Liver (tissue), 9 donors: Measurements from ENCODE around the gene CSTPP1. TPM values are rescaled to one million over a fixed set of nuclear protein-coding genes. Genes with fewer than 3 reads are reported as not detected.

ENCODE experiments used
- DNase-seq: peaks from one replicate; pipeline ENCODE4 v3.0.0-alpha.2; 2017; ENCODE audit warnings: low spot score
- H3K27ac ChIP-seq, 2 donors: one replicate each; pipeline ENCODE4 v1.7.0; 2013; ENCODE audit warnings: inconsistent platforms in 2 of 2, low read length in 2 of 2, control low read depth in 1 of 2, low read depth in 1 of 2, mild to moderate bottlenecking in 1 of 2
- H3K27me3 ChIP-seq, 4 donors: one replicate each; pipeline versions ENCODE4 v1.6.1 to v1.7.0; 2013; ENCODE audit warnings: low read length in 3 of 4, inconsistent platforms in 1 of 4, mild to moderate bottlenecking in 1 of 4, moderate library complexity in 1 of 4; ENCODE audit not compliant: control insufficient read depth in 4 of 4, insufficient read depth in 4 of 4
- H3K36me3 ChIP-seq, 4 donors: one replicate each; pipeline versions ENCODE4 v1.6.1 to v1.7.0; 2013; ENCODE audit warnings: low read length in 3 of 4, mild to moderate bottlenecking in 3 of 4, low read depth in 1 of 4, moderate library complexity in 1 of 4; ENCODE audit not compliant: control insufficient read depth in 4 of 4, insufficient read depth in 3 of 4
- H3K4me1 ChIP-seq, 4 donors: one replicate each; pipeline versions ENCODE4 v1.6.1 to v1.7.0; 2013; ENCODE audit warnings: low read length in 3 of 4, mild to moderate bottlenecking in 3 of 4, moderate library complexity in 1 of 4; ENCODE audit not compliant: control insufficient read depth in 4 of 4, insufficient read depth in 4 of 4
- H3K4me3 ChIP-seq, 3 donors: one replicate each; pipeline versions ENCODE4 v1.6.1 to v1.7.0; 2013; ENCODE audit warnings: low read length in 3 of 3, control low read depth in 1 of 3, low read depth in 1 of 3, mild to moderate bottlenecking in 1 of 3
- H3K9ac ChIP-seq, 2 donors: one replicate each; pipeline ENCODE4 v1.7.0; 2013; ENCODE audit warnings: low read length in 2 of 2, mild to moderate bottlenecking in 2 of 2, moderate library complexity in 2 of 2, control low read depth in 1 of 2, low read depth in 1 of 2
- H3K9me3 ChIP-seq, 4 donors: one replicate each; pipeline versions ENCODE4 v1.6.1 to v1.7.0; 2013; ENCODE audit warnings: low read length in 3 of 4; ENCODE audit not compliant: control insufficient read depth in 4 of 4
- ATF3 ChIP-seq: IDR thresholded peaks from 2 replicates; pipeline ENCODE4 v1.6.1; 2016; ENCODE audit warnings: antibody characterized with exemption
- CTCF ChIP-seq: fragments of 150-350 bp; IDR thresholded peaks from 2 replicates; pipeline ENCODE4 v1.5.1; 2017; ENCODE audit warnings: improper control_type of control experiment, low read depth, low read length; ENCODE audit not compliant: missing input control
- EGR1 ChIP-seq, 2 donors: IDR thresholded peaks; 2 replicates each; pipeline ENCODE4 v1.6.1; 2016 to 2018; ENCODE audit warnings: antibody characterized with exemption in 2 of 2, low read depth in 2 of 2
- FOXA1 ChIP-seq: IDR thresholded peaks from 2 replicates; pipeline ENCODE4 v1.6.1; 2016; ENCODE audit warnings: antibody characterized with exemption
- GABPA ChIP-seq, 2 donors: IDR thresholded peaks in 1 of 2; conservative IDR thresholded peaks in 1 of 2; 2 replicates each; pipeline ENCODE4 v1.6.1; 2016; ENCODE audit warnings: antibody characterized with exemption in 2 of 2, mild to moderate bottlenecking in 1 of 2, moderate library complexity in 1 of 2
- HNF4A ChIP-seq, 2 donors: conservative IDR thresholded peaks; 2 replicates each; pipeline ENCODE4 v1.6.1; 2016; ENCODE audit warnings: antibody characterized with exemption in 2 of 2, mild to moderate bottlenecking in 2 of 2
- HNF4G ChIP-seq: IDR thresholded peaks from 2 replicates; pipeline ENCODE4 v1.6.1; 2016; ENCODE audit warnings: antibody characterized with exemption
- MAX ChIP-seq: IDR thresholded peaks from 2 replicates; pipeline ENCODE4 v1.6.1; 2016; ENCODE audit warnings: antibody characterized with exemption
- NR2F2 ChIP-seq: IDR thresholded peaks from 2 replicates; pipeline ENCODE4 v1.6.1; 2016; ENCODE audit warnings: antibody characterized with exemption
- RAD21 ChIP-seq, 2 donors: IDR thresholded peaks; 2 replicates each; pipeline ENCODE4 v1.6.1; 2016; ENCODE audit warnings: antibody characterized with exemption in 2 of 2, mild to moderate bottlenecking in 2 of 2
- REST ChIP-seq: IDR thresholded peaks from 2 replicates; pipeline ENCODE4 v1.6.1; 2016; ENCODE audit warnings: antibody characterized with exemption, mild to moderate bottlenecking
- RXRA ChIP-seq, 2 donors: IDR thresholded peaks; 2 replicates each; pipeline ENCODE4 v1.6.1; 2017 to 2018; ENCODE audit warnings: antibody characterized with exemption in 2 of 2, mild to moderate bottlenecking in 1 of 2
- SP1 ChIP-seq: IDR thresholded peaks from 2 replicates; pipeline ENCODE4 v1.6.1; 2018; ENCODE audit warnings: antibody characterized with exemption, mild to moderate bottlenecking
- TAF1 ChIP-seq: conservative IDR thresholded peaks from 2 replicates; pipeline ENCODE4 v1.6.1; 2016; ENCODE audit warnings: antibody characterized with exemption, mild to moderate bottlenecking
- YY1 ChIP-seq: IDR thresholded peaks from 2 replicates; pipeline ENCODE4 v1.6.1; 2016; ENCODE audit warnings: antibody characterized with exemption, mild to moderate bottlenecking
- ZBTB33 ChIP-seq: IDR thresholded peaks from 2 replicates; pipeline ENCODE4 v1.6.1; 2016; ENCODE audit warnings: antibody characterized with exemption
- WGBS: extraction: QIAGEN DNeasy Blood & Tissue Kit; methylation state at CpG from one replicate; pipeline ENCODE4 v1.1.7; 2013; 5-methylcytosine and 5-hydroxymethylcytosine counted together
- polyA plus RNA-seq, 2 donors: library from polyadenylated mRNA; stranded (reverse) in 1 of 2; unstranded in 1 of 2; fragments of 200-250 nt in 1 of 2; fragments of >200 nt in 1 of 2; fragmentation: Nextera tagmentation in 1 of 2; extraction: Ambion mirVana in 1 of 2; gene quantifications; one replicate each; pipeline versions ENCODE4 v1.2.1 to v1.2.3, GENCODE V29; 2013 to 2015
- total RNA-seq, 2 donors: library from RNA; depleted of rRNA; stranded (reverse); fragments of >200 nt; gene quantifications; one replicate each; pipeline ENCODE4 v1.2.3, GENCODE V29; 2014
- donor health status: healthy.
- donor health status: healthy.
- donor health status: healthy.
- donor health status: healthy.
- donor health status: healthy.

The CSTPP1 gene
- total and polyA plus RNA-seq, 4 donors, result 5.4 to 6.6 (median 5.7) TPM

GRCh38 chr11:46912526-46913150, 23.9 kb upstream of the CSTPP1 start:
- 54% methylated on average over 13 of the region's 13 CpGs for WGBS
- H3K9ac ChIP-seq, result no peak overlapping the region
- no peak for TF ChIP-seq SP1
- no peak for TF ChIP-seq YY1
- TF ChIP-seq ZBTB33, result no peak
- no peak for TF ChIP-seq TAF1
- TF ChIP-seq NR2F2, result no peak
- TF ChIP-seq HNF4A (conservative IDR thresholded peaks at IDR 0.05), result no peak
- no peak for TF ChIP-seq EGR1 (IDR thresholded peaks at IDR 0.05; ENCODE audit: low read depth in 2 of 2)
- TF ChIP-seq MAX, result no peak
- no peak for TF ChIP-seq FOXA1
- no peak for TF ChIP-seq RXRA (IDR thresholded peaks at IDR 0.05)
- no peak for TF ChIP-seq HNF4G
- TF ChIP-seq GABPA (IDR thresholded peaks at IDR 0.05 in 1 of 2, conservative IDR thresholded peaks at IDR 0.05 in 1 of 2), result no peak
- TF ChIP-seq REST, result no peak

GRCh38 chr11:46913484-46913883, 23.1 kb upstream of the CSTPP1 start:
- Histone ChIP-seq H3K27me3 (no peaks in the 10 kb centered on the region), H3K9ac (no peak overlapping the region), H3K4me3 (no peak overlapping the region), H3K9me3 (no peaks in the 10 kb centered on the region), H3K27ac (no peak overlapping the region), H3K36me3 (no peaks in the 10 kb centered on the region), H3K4me1 (peaks cover 8 to 17% (median 15%) of the 10 kb centered on the region in 4 donors)
- TF ChIP-seq ZBTB33, result no peak
- no peak for TF ChIP-seq ATF3
- TF ChIP-seq HNF4A (conservative IDR thresholded peaks at IDR 0.05), result no peak
- no peak for TF ChIP-seq CTCF
- no peak for TF ChIP-seq RXRA (IDR thresholded peaks at IDR 0.05)
- TF ChIP-seq TAF1, result no peak
- TF ChIP-seq RAD21 (IDR thresholded peaks at IDR 0.05), result no peak
- no peak for TF ChIP-seq GABPA (IDR thresholded peaks at IDR 0.05 in 1 of 2, conservative IDR thresholded peaks at IDR 0.05 in 1 of 2)
- no peak for TF ChIP-seq EGR1 (IDR thresholded peaks at IDR 0.05; ENCODE audit: low read depth in 2 of 2)
- no peak for DNase-seq
- WGBS, result 88% methylated on average over 3 of the region's 3 CpGs

More at GRCh38 chr11:46912526-46913150, 23.9 kb upstream of the CSTPP1 start:
- no peak for DNase-seq
- H3K27me3 ChIP-seq, result no peaks in the 10 kb centered on the region
- H3K27ac ChIP-seq, result no peak overlapping the region
- no peaks in the 10 kb centered on the region for H3K9me3 ChIP-seq
- H3K4me3 ChIP-seq, result no peak overlapping the region
- H3K36me3 ChIP-seq, result no peaks in the 10 kb centered on the region
- peaks cover 6 to 12% (median 9%) of the 10 kb centered on the region in 4 donors for H3K4me1 ChIP-seq
